K562 (cell line): ENCODE results near the gene FAM20B. TPM values are rescaled to one million over a fixed set of nuclear protein-coding genes. Genes with fewer than 3 reads are reported as not detected.
A peak's percentile ranks its signal among the peaks of the same experiment; 100 is the strongest.

Experiments used
- ADNP ChIP-seq: fragments of 200-800 bp; sonication (Bioruptor generic); IDR thresholded peaks from 2 replicates; pipeline ENCODE4 v1.6.1; 2016; ENCODE audit warnings: missing genetic modification characterization, missing compliant biosample characterization
- CBX5 ChIP-seq: IDR thresholded peaks from 2 replicates; pipeline ENCODE4 v1.6.1; 2014; ENCODE audit warnings: low read depth, borderline replicate concordance
- FOXJ3 ChIP-seq: sonication (generic); formaldehyde crosslinking; IDR thresholded peaks from 2 replicates; pipeline ENCODE4 v1.4.0; 2020; ENCODE audit warnings: mild to moderate bottlenecking, missing genetic modification reagents
- GTF2A2 ChIP-seq: IDR thresholded peaks from 2 replicates; pipeline ENCODE4 v1.6.1; 2016; ENCODE audit warnings: mild to moderate bottlenecking, missing genetic modification characterization, missing compliant biosample characterization
- NFXL1 ChIP-seq: fragments of 450-650 bp; formaldehyde crosslinking; IDR thresholded peaks from 2 replicates; pipeline ENCODE4 v1.4.0; 2021; ENCODE audit warnings: mild to moderate bottlenecking
- POLR3G ChIP-seq: IDR thresholded peaks from 2 replicates; pipeline ENCODE4 v1.6.1; 2011; ENCODE audit not compliant: insufficient read length, insufficient replicate concordance; ENCODE audit errors: extremely low read depth
- SMAD2 ChIP-seq: fragments of 150-350 bp; IDR thresholded peaks from 2 replicates; pipeline ENCODE4 v1.6.1; 2014; ENCODE audit warnings: low read depth, mild to moderate bottlenecking, low read length
- SMAD4 ChIP-seq: fragments of 250-450 bp; sonication (Bioruptor Pico); conservative IDR thresholded peaks from 2 replicates; pipeline ENCODE4 v1.8.0; 2021; ENCODE audit warnings: inconsistent platforms, mild to moderate bottlenecking, moderate library complexity
- SP1 ChIP-seq: sonication (generic); formaldehyde crosslinking; IDR thresholded peaks from 2 replicates; pipeline ENCODE4 v1.8.1; 2022; ENCODE audit warnings: mild to moderate bottlenecking, missing genetic modification reagents
- SUPT5H ChIP-seq: fragments of 450-650 bp; IDR thresholded peaks from 2 replicates; pipeline ENCODE4 v1.6.1; 2016
- TEAD2 ChIP-seq: fragments of 450-650 bp; IDR thresholded peaks from 2 replicates; pipeline ENCODE4 v1.6.1; 2016; ENCODE audit warnings: missing genetic modification characterization, control low read depth, missing compliant biosample characterization
- THRA ChIP-seq: fragments of 450-650 bp; IDR thresholded peaks from 2 replicates; pipeline ENCODE4 v1.6.1; 2017; ENCODE audit warnings: mild to moderate bottlenecking, moderate library complexity
- TSHZ1 ChIP-seq: fragments of 250-450 bp; sonication (Bioruptor Pico); IDR thresholded peaks from 2 replicates; pipeline ENCODE4 v1.4.0; 2020; ENCODE audit warnings: mild to moderate bottlenecking, moderate library complexity
- XRCC3 ChIP-seq: fragments of 450-650 bp; IDR thresholded peaks from 2 replicates; pipeline ENCODE4 v1.6.1; 2017; ENCODE audit warnings: mild to moderate bottlenecking, moderate library complexity
- XRCC5 ChIP-seq: fragments of 200-400 bp; formaldehyde crosslinking; IDR thresholded peaks from 2 replicates; pipeline ENCODE4 v1.6.1; 2017; ENCODE audit warnings: low read depth, mild to moderate bottlenecking, low read length
- ZKSCAN1 ChIP-seq: fragments of 150-350 bp; IDR thresholded peaks from 2 replicates; pipeline ENCODE4 v1.6.1; 2016; ENCODE audit warnings: low read depth, low read length
- ZNF12 ChIP-seq: sonication (generic); formaldehyde crosslinking; IDR thresholded peaks from 2 replicates; pipeline ENCODE4 v1.4.0; 2020; ENCODE audit warnings: mild to moderate bottlenecking, missing genetic modification reagents
- ZNF253 ChIP-seq: fragments of 250-450 bp; sonication (Bioruptor Pico); conservative IDR thresholded peaks from 2 replicates; pipeline ENCODE4 v1.6.1; 2021; ENCODE audit warnings: mild to moderate bottlenecking
- ZNF316 ChIP-seq: fragments of 450-650 bp; IDR thresholded peaks from 2 replicates; pipeline ENCODE4 v1.6.1; 2016
- ZNF77 ChIP-seq: fragments of 250-450 bp; sonication (Bioruptor Pico); IDR thresholded peaks from 2 replicates; pipeline ENCODE4 v1.5.0; 2020
- ZNF830 ChIP-seq: fragments of 250-450 bp; sonication (Bioruptor Pico); IDR thresholded peaks from 2 replicates; pipeline ENCODE4 v1.5.0; 2021; ENCODE audit warnings: mild to moderate bottlenecking
- polyA plus RNA-seq, 8 experiments: library from polyadenylated mRNA; depleted of rRNA in 4 of 8; stranded (reverse) in 5 of 8; unstranded in 3 of 8; fragments of >200 nt; fragmentation: Nextera tagmentation in 2 of 8; fragmentation: Illumina TruSeq in 1 of 8; extraction: Ambion mirVana in 2 of 8; extraction: Trizol in 1 of 8; gene quantifications; 2 replicates each; pipeline versions ENCODE4 v1.2.1 to v1.2.3, GENCODE V29; 2011 to 2014; ENCODE audit warnings: inconsistent platforms in 1 of 8, missing spikeins in 1 of 8
- total RNA-seq, 7 experiments: library from RNA; depleted of rRNA in 6 of 7; stranded (reverse); fragments of >200 nt in 6 of 7; fragmentation: Illumina TruSeq in 2 of 7; extraction: Trizol in 2 of 7; gene quantifications; 2 replicates each; pipeline versions ENCODE4 v1.2.1 to v1.2.3, GENCODE V29; 2011 to 2021; ENCODE audit warnings: low replicate concordance in 1 of 7
- TF ChIP-seq, protein P1 (sequence below): fragments of 250-450 bp; sonication (Bioruptor Pico); IDR thresholded peaks from 2 replicates; pipeline ENCODE4 v1.8.0; 2021; ENCODE audit warnings: mild to moderate bottlenecking, moderate library complexity
- TF ChIP-seq, protein P2 (sequence below): fragments of 450-650 bp; formaldehyde crosslinking; IDR thresholded peaks from 2 replicates; pipeline ENCODE4 v1.4.0; 2022; ENCODE audit warnings: mild to moderate bottlenecking, moderate library complexity

FAM20B gene
- total and polyA plus RNA-seq, 9 of the 15 experiments (the other 6 are each of a cell fraction or from before 2014, with no cell fraction given), result 7.2 to 67.5 (median 42.9) TPM

- TF ChIP-seq FOXJ3 (CRISPR knock-in tag) (no peak), THRA (no peak), XRCC5 (no peak), ZKSCAN1 (no peak), ADNP (tag) (no peak), ZNF830 (CRISPR knock-in tag) (no peak), TSHZ1 (CRISPR knock-in tag) (no peak), ZNF253 (no peak), ZNF316 (no peak), NFXL1 (CRISPR knock-in tag) (no peak), TEAD2 (tag) (no peak), SMAD4 (CRISPR knock-in tag) (peak; percentile 60; the same call in 1 of the 2 replicates), ZNF12 (CRISPR knock-in tag) (peak; percentile 77; the same call in 1 of the 2 replicates), SP1 (peak; percentile 78), GTF2A2 (tag) (no peak), SMAD2 (no peak), POLR3G (no peak), SUPT5H (peak; percentile 67), XRCC3 (no peak), CBX5 (no peak), ZNF77 (CRISPR knock-in tag) (no peak)
- TF ChIP-seq, protein P1, sequence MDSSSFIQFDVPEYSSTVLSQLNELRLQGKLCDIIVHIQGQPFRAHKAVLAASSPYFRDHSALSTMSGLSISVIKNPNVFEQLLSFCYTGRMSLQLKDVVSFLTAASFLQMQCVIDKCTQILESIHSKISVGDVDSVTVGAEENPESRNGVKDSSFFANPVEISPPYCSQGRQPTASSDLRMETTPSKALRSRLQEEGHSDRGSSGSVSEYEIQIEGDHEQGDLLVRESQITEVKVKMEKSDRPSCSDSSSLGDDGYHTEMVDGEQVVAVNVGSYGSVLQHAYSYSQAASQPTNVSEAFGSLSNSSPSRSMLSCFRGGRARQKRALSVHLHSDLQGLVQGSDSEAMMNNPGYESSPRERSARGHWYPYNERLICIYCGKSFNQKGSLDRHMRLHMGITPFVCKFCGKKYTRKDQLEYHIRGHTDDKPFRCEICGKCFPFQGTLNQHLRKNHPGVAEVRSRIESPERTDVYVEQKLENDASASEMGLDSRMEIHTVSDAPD (CRISPR knock-in tag), result 0 out of 2 replicates have a peak, but pooled peaks have one; percentile 34
- TF ChIP-seq, protein P2, sequence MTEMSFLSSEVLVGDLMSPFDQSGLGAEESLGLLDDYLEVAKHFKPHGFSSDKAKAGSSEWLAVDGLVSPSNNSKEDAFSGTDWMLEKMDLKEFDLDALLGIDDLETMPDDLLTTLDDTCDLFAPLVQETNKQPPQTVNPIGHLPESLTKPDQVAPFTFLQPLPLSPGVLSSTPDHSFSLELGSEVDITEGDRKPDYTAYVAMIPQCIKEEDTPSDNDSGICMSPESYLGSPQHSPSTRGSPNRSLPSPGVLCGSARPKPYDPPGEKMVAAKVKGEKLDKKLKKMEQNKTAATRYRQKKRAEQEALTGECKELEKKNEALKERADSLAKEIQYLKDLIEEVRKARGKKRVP (CRISPR knock-in tag), result peak; percentile 63; the same call in 1 of the 2 replicates
Observed at GRCh38 chr1:179025975-179026812, 500 bp downstream of the FAM20B start (continued).
